Activated CD4-positive, CD25-positive, alpha-beta regulatory T cell (primary cell): Measurements from ENCODE around the gene FBXO15.

ENCODE experiments used
- DNase-seq, 4 experiments: peaks; one replicate each; lab custom pipeline; 2025; lab: John Stamatoyannopoulos, UW

The FBXO15 gene

GRCh38 chr18:74060579-74060978, 87.1 kb downstream of the FBXO15 start:
- no peak for DNase-seq

GRCh38 chr18:74050807-74051206, 96.8 kb downstream of the FBXO15 start:
- DNase-seq = no peak

GRCh38 chr18:74040459-74041332, 106.9 kb downstream of the FBXO15 start:
- DNase-seq = peak; percentile 48 to 53 (median 52)

- DNase-seq = no peak
Measured at GRCh38 chr18:74040008-74040407, 107.6 kb downstream of the FBXO15 start.

GRCh38 chr18:74029161-74029560, 118.5 kb downstream of the FBXO15 start:
- no peak for DNase-seq
